Fibroblast of skin of abdomen (primary cell): ENCODE measurements around the gene LYPD4. TPM values are rescaled to one million over a fixed set of nuclear protein-coding genes. Genes with fewer than 3 reads are reported as not detected.
A peak's percentile ranks its signal among the peaks of the same experiment; 100 is the strongest.
"Not testable (repeated sequence)": the region's sequence is repeated elsewhere in the genome, so short reads cannot be mapped to it uniquely, and the experiment has no call there.

Experiments used
- DNase-seq: peaks from one replicate; pipeline ENCODE4 v3.0.0-alpha.2; 2013
- polyA plus RNA-seq, 2 experiments: library from polyadenylated mRNA; unstranded; fragments of 120-200 nt; gene quantifications; one replicate each; pipeline ENCODE4 v1.2.1, GENCODE V29; 2013; ENCODE audit not compliant: insufficient read length in 2 of 2

The LYPD4 gene
- polyA plus RNA-seq (2013, experiment 1 of 2; ENCODE audit: insufficient read length) = not detected
- polyA plus RNA-seq (2013, experiment 2 of 2; ENCODE audit: insufficient read length) = not detected

GRCh38 chr19:41844601-41845000 is at the start of gene LYPD4:
Gene LYPD4 (minus strand): TSS chr19:41844683. CDS start chr19:41839285, 5,398 bp downstream.
- no peak for DNase-seq

GRCh38 chr19:41893899-41894298 is 49.4 kb upstream of the LYPD4 start:
- no peak for DNase-seq

GRCh38 chr19:41892173-41892902 is 47.9 kb upstream of the LYPD4 start:
- DNase-seq = no peak

GRCh38 chr19:41890936-41891335 is 46.5 kb upstream of the LYPD4 start:
- no peak for DNase-seq

- DNase-seq = no peak
These were observed 45.4 kb upstream of the LYPD4 start for GRCh38 chr19:41889896-41890295.

GRCh38 chr19:41888926-41889325 is 44.4 kb upstream of the LYPD4 start:
- DNase-seq = no peak

- DNase-seq = peak; percentile 20
These were observed 43.4 kb upstream of the LYPD4 start for GRCh38 chr19:41887711-41888382.

GRCh38 chr19:41886761-41887710 is 42.6 kb upstream of the LYPD4 start:
- no peak for DNase-seq

- DNase-seq = peak; percentile 97
These were observed 39.6 kb upstream of the LYPD4 start for GRCh38 chr19:41883821-41884733.

GRCh38 chr19:41883463-41883820 is 39.0 kb upstream of the LYPD4 start:
- DNase-seq = no peak

GRCh38 chr19:41882568-41883462 is 38.3 kb upstream of the LYPD4 start, which contains the start of gene ARHGEF1:
Gene ARHGEF1 (plus strand): TSS chr19:41883184. CDS start chr19:41888083, 4,899 bp downstream.
- DNase-seq = peak; percentile 30

- DNase-seq = no peak
These were observed 35.8 kb upstream of the LYPD4 start for GRCh38 chr19:41880329-41880708.

GRCh38 chr19:41879670-41880328 is 35.3 kb upstream of the LYPD4 start:
- DNase-seq = no peak

- no peak for DNase-seq
These were observed 34.6 kb upstream of the LYPD4 start for GRCh38 chr19:41879080-41879479.

- no peak for DNase-seq
These were observed 33.7 kb upstream of the LYPD4 start for GRCh38 chr19:41877916-41878905.

- no peak for DNase-seq
These were observed 32.7 kb upstream of the LYPD4 start, which contains the start of gene CD79A for GRCh38 chr19:41876847-41877832. Gene CD79A (plus strand): TSS chr19:41877279. CDS start chr19:41877305, 26 bp downstream.

GRCh38 chr19:41875973-41876372 is 31.5 kb upstream of the LYPD4 start:
- DNase-seq = not testable (repeated sequence)
